ENCODE measurements around the gene PELI2.

DNA sequence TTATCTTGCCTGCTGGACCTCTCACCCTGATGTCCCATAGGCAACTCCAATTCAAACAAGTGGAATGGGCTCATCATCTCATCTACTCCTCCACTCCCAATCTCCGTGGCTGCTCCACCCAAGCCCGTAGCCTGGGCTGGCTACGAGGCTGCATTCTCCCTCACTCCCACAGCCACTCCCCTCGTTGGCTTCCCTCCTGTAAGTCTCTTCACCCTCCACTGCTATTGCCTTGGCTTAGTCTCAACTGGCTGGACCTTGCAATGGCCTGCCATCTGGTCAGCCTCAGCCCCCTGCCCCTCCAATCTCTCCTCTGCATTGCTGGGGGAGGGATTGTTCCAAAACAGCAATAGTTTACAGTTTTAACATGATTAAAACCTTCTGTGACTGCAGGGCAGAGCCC lies 44.4 kb upstream of the PELI2 start:
- TF ChIP-seq, protein P1, sequence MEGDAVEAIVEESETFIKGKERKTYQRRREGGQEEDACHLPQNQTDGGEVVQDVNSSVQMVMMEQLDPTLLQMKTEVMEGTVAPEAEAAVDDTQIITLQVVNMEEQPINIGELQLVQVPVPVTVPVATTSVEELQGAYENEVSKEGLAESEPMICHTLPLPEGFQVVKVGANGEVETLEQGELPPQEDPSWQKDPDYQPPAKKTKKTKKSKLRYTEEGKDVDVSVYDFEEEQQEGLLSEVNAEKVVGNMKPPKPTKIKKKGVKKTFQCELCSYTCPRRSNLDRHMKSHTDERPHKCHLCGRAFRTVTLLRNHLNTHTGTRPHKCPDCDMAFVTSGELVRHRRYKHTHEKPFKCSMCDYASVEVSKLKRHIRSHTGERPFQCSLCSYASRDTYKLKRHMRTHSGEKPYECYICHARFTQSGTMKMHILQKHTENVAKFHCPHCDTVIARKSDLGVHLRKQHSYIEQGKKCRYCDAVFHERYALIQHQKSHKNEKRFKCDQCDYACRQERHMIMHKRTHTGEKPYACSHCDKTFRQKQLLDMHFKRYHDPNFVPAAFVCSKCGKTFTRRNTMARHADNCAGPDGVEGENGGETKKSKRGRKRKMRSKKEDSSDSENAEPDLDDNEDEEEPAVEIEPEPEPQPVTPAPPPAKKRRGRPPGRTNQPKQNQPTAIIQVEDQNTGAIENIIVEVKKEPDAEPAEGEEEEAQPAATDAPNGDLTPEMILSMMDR (IDR thresholded peaks at IDR 0.05; ENCODE audit: low read length), result no peak
- TF ChIP-seq EZH2 (optimal IDR thresholded peaks at IDR 0.05; ENCODE audit: low read depth, low read length), result no peak
- no peak for TF ChIP-seq EZH2phosphoT487 (IDR thresholded peaks at IDR 0.05; ENCODE audit: low read length)
